HT1080 (cell line): ENCODE data around the gene BTBD8. TPM values are rescaled to one million over a fixed set of nuclear protein-coding genes. Genes with fewer than 3 reads are reported as not detected.
"Not testable (repeated sequence)": the region's sequence is repeated elsewhere in the genome, so short reads cannot be mapped to it uniquely, and the experiment has no call there.

ENCODE experiments used
- DNase-seq: peaks from one replicate; pipeline ENCODE4 v3.0.0-alpha.2; 2015; ENCODE audit warnings: low read depth
- polyA plus RNA-seq, 2 experiments: library from polyadenylated mRNA; depleted of rRNA; stranded (reverse); fragments of >200 nt; gene quantifications; 2 replicates each; pipeline ENCODE4 v1.2.3, GENCODE V29; 2015
- total RNA-seq: library from RNA; depleted of rRNA; stranded (reverse); fragments of >200 nt; shearing (Covaris generic); gene quantifications from 2 replicates; pipeline ENCODE4 v1.2.3, GENCODE V29; 2014; rRNA removed

Gene BTBD8
- total RNA-seq: 0.63 and 1.2 TPM in 2 replicates
- polyA plus RNA-seq (2015; cell fraction: cytosol; rRNA removed): 1.2 and 1.3 TPM in 2 replicates
- polyA plus RNA-seq (2015; cell fraction: nucleus; rRNA removed): 5.2 and 5.9 TPM in 2 replicates

GRCh38 chr1:92080128-92080985 is at the start of gene BTBD8:
TSS of gene BTBD8 (plus strand) at chr1:92080345. CDS start at chr1:92080572, 227 bp downstream.
- peak; percentile 86 for DNase-seq

GRCh38 chr1:92030656-92031107 is 49.5 kb upstream of the BTBD8 start:
- peak; percentile 87 for DNase-seq

GRCh38 chr1:92031281-92032110 is 48.6 kb upstream of the BTBD8 start:
- peak; percentile 6 for DNase-seq

DNA sequence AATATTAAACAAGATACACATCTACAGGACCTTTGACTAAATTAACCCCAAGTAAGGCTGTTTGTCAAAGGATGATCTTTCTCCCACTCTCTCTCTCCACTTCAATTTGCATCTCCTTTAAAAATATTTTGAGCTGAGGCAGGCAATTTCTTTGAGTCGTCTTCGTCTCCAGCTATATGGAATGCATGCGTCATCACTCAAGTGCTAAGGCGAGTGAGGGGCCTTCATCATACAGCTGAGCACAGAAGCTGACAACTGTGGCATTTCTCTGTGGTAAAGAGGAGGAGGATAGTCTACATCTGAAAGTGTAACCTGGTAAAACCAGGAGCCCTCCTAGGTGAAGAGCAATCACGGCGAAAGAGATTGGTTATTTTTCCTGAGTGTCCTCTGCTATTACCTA is 42.7 kb upstream of the BTBD8 start:
- DNase-seq: peak; percentile 44

DNA sequence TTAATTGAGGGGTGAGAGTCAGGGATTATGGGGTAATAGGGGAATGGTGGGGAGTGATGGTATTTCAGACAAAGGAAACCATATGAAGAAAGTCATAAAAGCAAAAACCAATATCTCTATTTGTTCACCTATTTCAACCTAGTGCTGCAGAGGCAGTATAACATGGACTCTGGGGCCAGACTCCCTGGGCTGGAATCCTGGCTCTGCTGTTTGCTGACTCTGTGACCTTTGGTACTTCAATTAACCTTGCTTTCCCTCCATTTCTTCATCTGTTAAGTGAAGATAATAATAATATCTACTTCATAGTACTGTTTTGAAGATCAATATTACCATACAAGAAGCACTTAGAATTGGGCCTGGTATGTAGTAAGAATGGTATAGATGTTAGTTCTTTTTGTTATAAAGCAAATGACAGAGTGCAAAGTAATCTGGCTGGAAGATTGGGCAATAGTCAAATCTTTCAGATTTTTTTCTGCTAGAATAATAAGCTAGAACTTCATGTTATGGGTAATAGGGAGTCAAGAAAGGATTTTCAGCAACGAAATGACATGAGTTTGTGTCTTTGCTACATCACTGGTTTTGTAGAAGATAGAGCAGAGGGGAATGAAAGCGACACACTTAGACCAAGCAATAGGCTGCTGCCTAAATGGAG is 41.3 kb upstream of the BTBD8 start:
- DNase-seq: no peak

DNA sequence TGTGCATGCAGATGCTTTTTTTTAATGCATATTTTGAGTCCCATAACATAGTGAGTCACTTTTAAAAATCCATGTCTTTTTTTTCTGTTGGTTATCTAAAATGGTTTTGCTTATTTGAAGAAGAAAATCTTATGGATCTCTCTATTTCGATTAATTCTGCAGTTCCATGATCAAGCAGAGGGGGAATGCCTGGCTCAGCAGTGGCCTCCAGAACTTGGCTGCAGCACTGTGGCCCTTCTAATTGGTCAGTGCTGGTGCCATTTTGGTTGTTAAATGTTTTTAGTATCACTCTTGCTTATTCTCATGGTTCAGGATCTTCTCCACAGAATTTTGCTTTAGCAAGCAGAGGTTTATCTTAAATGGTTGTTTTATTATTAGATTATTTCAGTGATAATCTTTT is 39.2 kb upstream of the BTBD8 start:
- no peak for DNase-seq

- no peak for DNase-seq
These were observed 36.5 kb upstream of the BTBD8 start for GRCh38 chr1:92043621-92044020.

DNA sequence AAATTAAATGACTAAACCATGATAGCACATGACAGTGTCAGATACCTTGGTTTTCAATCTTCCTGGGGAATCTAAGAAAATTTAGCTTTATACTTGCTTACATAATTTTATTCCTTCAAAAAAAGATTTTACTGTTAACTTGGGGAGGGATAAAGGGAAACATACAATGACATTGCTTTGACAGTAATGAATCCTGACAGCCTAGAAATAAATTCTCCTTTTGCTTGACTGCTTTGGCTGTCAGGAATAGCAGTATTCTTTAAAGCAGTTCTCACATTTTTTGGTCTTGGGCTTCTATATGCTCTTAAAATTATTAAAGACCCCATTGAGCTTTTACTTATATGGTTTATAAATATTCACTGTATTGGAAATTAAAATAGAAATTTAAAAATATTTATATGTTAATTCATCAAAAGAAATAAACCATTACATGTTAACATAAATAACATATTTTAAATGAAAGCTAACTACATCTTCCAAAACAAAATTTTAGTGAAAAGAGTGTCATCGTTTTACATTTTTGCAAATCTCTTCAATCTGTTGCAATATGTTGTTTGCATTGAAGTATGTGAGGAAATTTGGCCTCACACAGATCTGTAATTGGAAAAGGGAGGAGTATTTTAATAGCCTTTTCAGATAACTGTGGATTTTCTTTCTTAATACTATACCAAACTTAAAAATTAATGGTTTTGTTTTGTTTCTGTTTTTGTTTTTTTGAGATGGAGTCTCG is 34.2 kb upstream of the BTBD8 start:
- DNase-seq: no peak

DNA sequence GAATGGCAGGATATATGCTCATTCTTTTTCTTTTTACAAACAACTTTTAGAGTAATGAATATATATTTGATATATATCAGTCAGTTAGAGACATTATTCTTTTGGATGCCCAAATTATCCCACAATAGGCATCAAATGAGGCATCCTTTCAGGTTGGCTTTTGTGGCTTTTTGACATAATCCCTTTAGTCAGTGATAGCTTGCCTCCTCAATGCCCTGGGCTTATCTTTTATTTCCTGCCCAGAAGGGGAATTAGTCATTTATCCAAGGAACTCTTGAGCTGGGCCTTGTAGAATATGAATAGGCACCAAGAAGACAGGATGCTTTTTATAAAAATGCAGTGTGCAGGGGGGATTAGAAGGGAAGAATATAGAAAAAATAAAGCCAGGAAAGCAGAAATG is 28.2 kb upstream of the BTBD8 start:
- peak; percentile 45 for DNase-seq

GRCh38 chr1:92065042-92065441 is 15.1 kb upstream of the BTBD8 start:
- no peak for DNase-seq

GRCh38 chr1:92066321-92066720 is 13.8 kb upstream of the BTBD8 start:
- no peak for DNase-seq

DNA sequence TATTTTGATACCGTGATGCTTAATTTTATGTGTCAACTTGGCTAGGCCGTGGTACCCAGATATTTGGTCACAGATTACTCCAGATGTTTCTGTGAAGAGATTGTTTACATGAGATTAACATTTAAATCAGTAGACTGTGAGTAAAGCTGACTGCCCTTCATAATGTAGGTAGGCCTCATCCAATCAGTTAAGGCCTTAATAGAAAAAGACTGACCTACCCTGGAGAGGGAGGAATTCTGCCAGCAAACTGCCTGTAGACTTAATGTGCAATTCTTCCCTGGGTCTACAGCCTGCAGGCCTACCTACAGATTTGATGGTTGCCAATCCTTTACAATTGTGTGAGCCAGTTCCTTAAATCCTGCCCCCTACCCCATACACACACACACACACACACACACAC is 9.3 kb upstream of the BTBD8 start:
- DNase-seq: no peak

DNA sequence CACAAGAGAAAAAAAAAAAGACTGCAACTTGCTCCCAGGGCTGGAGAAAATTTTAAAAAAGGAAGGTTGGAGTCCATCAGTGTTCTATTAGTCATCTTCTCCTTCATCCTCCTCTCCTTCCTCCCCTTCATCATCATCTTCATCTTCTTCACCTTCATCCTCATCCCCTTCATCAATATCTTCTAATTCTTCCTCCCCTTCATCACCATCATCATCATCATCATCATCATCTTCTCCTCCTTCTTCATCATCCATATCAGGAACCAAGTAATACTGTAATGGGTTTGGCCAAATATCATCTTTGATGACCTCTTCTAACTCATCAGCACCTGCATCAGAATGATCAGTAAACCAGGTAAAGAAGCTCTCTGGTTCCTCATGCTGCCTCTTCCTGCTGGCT is 5.7 kb upstream of the BTBD8 start:
- not testable (repeated sequence) for DNase-seq

GRCh38 chr1:92075311-92075710 is 4.8 kb upstream of the BTBD8 start, which contains the start of gene SETSIP:
TSS of gene SETSIP (minus strand) at chr1:92075411. CDS start at chr1:92075411, 0 bp downstream.
- no peak for DNase-seq

DNA sequence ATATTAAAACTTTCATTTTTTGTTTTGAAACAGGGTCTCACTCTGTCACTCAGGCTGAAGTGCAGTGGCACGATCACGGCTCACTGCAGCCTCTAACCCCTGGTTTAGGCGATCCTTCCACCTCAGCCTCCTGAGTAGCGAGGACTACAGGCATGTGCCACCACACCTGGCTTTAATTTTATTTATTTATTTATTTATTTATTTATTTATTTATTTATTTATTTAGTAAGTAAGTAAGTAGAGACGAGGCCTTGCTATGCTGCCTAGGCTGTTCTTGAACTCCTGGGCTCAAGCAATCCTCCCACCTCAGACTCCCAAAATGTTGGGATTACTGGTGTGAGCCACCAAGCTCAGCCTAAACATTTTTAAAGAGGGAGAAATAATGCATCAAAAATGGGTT is 3.8 kb upstream of the BTBD8 start:
- DNase-seq: no peak

GRCh38 chr1:92078077-92078476 is 2.1 kb upstream of the BTBD8 start:
- not testable (repeated sequence) for DNase-seq

DNA sequence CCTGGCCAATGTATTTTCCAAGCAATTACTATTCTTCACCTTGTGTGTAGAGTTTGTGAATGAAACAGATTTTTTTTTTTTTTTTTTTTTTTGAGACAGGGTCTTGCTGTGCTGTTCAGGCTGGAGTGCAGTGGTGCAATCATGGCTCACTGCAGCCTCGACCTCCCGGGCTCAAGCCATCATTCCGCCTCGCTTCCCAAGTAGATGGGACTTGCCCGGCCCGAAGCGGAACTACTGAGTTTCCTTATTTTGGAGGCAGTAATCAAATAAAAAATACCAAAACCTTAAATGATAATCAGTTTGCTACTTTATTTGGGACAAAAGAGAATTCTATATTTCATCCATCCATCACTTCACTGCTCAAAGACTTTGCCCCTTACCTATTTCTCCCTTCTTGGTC is 704 bp upstream of the BTBD8 start:
- no peak for DNase-seq

GRCh38 chr1:92081031-92081430 is 886 bp downstream of the BTBD8 start:
- no peak for DNase-seq

DNA sequence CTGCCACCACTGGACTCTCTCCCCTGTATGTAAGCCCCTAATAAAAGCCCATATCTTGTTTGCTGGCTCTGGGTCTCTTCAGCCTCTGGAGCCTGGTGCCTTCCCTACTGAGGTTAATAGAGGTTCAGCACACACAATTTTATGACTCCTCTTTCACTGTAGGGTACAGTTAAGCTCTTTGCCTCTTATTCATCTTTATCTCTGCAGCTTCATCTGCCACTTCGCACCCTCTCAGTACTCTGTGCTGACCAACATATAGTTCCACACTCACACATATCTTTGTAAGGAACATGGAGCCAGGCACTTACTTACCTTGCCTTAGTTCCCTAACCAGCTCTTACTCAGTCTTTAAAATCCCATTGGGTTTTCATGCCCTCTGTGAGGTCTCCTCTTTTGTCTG is 4.5 kb downstream of the BTBD8 start:
- no peak for DNase-seq

DNA sequence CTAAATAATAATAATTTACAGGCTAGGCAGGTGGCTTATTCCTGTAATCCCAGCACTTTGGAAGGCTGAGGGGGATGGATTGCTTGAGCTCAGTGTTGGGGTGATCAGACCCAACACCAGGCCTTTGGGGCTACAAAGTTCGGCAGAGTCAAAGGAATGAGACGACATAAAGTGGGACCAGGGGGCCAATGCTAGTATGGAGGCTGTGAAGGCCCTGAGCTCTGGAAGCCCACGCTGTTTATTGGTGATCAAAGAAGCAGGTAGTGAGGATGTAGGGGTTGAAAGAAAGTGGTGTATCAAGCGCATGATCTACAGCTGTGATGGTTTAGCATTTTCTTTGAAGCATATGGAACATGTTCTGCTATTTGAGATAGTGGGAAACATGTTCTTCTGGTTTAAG is 5.6 kb downstream of the BTBD8 start:
- DNase-seq: no peak

DNA sequence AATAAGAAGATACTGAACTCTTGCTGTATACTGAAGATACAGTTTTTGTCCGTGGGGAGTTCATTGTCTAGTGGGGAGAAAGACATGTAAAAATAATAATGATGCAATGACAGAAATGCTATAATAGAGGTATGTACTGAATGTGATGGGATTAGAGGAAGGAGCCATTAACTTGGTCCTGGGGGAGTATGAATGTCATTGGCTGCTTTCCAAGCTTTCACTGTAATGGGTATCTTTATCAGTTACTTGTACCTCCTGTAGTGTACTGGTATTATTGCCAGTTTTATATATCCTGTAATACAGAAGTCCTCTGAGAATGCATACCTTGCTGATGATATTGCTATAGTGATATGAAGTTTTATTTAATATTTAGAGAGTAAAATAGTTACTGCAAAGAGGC is 7.4 kb downstream of the BTBD8 start:
- no peak for DNase-seq
